Heart left ventricle (tissue), 13 donors: Measurements from ENCODE around the gene SPATS2L.

Experiments
- POLR2A ChIP-seq, 2 donors: fragments of 450-650 bp; IDR thresholded peaks; one replicate each; pipeline ENCODE4 v1.6.1; 2017; ENCODE audit warnings: antibody characterized with exemption in 2 of 2, mild to moderate bottlenecking in 2 of 2, moderate library complexity in 2 of 2
- TF ChIP-seq, protein P1 (sequence below), 12 donors: fragments of 200-600 bp; sonication (generic) in 4 of 12; IDR thresholded peaks; one replicate each; pipeline versions ENCODE4 v1.5.0 to v1.8.0; 2018 to 2022; ENCODE audit warnings: antibody characterized with exemption in 12 of 12, mild to moderate bottlenecking in 5 of 12
- donor health status: ischemic (EF 13 %, LVEDD 7.1; RV severe dilation, severe dysfunction).
- donor health status: DM: no; HTN: yes; CAD: no.
- donor health status: DM: no; HTN: no; CAD: no.
- donor health status: ischemic (EF 25% LVEDD 6.9; RV normal size, moderate dysfunction).
- donor health status: ischemic (EF 25% LVEDD 5.7; RV mildly dilated, moderate dysfunction).
- donor health status: ischemic (EF 35%, LVEDD 5.7; RV mildly dilated, moderate dysfunction).
- donor health status: nonischemic (EF 11% LVEDD 7.7; RV severe dilation, severe dysfunction).
- donor health status: DM: yes; HTN: yes; CAD: no.
- donor health status: PGD.
- donor health status: ischemic (EF 29% LVEDD 5.4; RV normal size, mild dysfunction).
- donor health status: nonischemic (EF 23%, LVEDD 6.1; RV moderate dilation, normal function).

DNA sequence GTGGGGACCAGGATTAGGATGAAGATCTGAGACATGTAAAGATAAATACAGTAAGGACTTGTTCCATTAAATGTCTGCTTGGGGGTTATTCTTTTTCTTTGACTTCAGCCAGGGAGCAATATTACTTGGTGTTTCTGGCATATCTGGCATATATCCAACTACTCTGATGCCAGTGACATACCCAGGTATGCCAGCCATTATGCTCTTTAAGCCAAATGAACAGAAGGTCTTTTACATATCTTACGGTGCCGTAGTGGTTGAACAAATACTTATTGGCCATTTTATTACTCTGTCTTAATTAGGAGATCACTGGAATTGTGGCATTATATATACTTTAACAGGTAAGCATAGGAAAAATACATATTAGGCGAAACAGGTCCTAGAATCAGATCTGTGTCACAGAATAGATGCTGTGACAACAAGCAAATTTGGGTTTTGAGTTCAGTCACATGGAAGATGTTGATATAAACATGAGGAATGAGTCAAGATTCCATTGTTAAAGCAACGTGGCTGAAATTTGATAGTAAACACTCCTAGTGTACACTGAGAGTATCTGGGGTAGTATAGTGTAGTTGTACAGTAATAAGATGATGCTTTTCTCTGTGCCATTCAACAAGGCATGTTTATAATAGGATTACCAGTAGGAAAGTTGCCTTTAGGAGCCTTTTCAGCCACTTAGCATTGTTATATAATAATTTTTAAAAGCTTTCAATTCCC, 140.8 kb downstream of the SPATS2L start:
- TF ChIP-seq, protein P1, sequence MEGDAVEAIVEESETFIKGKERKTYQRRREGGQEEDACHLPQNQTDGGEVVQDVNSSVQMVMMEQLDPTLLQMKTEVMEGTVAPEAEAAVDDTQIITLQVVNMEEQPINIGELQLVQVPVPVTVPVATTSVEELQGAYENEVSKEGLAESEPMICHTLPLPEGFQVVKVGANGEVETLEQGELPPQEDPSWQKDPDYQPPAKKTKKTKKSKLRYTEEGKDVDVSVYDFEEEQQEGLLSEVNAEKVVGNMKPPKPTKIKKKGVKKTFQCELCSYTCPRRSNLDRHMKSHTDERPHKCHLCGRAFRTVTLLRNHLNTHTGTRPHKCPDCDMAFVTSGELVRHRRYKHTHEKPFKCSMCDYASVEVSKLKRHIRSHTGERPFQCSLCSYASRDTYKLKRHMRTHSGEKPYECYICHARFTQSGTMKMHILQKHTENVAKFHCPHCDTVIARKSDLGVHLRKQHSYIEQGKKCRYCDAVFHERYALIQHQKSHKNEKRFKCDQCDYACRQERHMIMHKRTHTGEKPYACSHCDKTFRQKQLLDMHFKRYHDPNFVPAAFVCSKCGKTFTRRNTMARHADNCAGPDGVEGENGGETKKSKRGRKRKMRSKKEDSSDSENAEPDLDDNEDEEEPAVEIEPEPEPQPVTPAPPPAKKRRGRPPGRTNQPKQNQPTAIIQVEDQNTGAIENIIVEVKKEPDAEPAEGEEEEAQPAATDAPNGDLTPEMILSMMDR (IDR thresholded peaks at IDR 0.05): no peak
- TF ChIP-seq POLR2A (IDR thresholded peaks at IDR 0.05): no peak
